ENCODE data around the gene PKN3.
"Not testable (repeated sequence)": the region's sequence is repeated elsewhere in the genome, so short reads cannot be mapped to it uniquely, and the experiment has no call there.

PKN3 gene

GRCh38 chr9:128694344-128694743, 8.0 kb upstream of the PKN3 start:
- DNase-seq = no peak

GRCh38 chr9:128696923-128697707, 5.2 kb upstream of the PKN3 start:
- DNase-seq = no peak

GRCh38 chr9:128699096-128699795, 3.1 kb upstream of the PKN3 start:
- not testable (repeated sequence) for DNase-seq

- no peak for DNase-seq
Measured at GRCh38 chr9:128701227-128701854, 962 bp upstream of the PKN3 start.

GRCh38 chr9:128702949-128703615, 779 bp downstream of the PKN3 start:
- no peak for DNase-seq

GRCh38 chr9:128703616-128704355, 1.5 kb downstream of the PKN3 start:
- no peak for DNase-seq

- DNase-seq = no peak
Measured at GRCh38 chr9:128704356-128704670, 2.0 kb downstream of the PKN3 start.

- no peak for DNase-seq
Measured at GRCh38 chr9:128705051-128705965, 3.0 kb downstream of the PKN3 start.

GRCh38 chr9:128706045-128706444, 3.7 kb downstream of the PKN3 start:
- no peak for DNase-seq

- DNase-seq = no peak
Measured at GRCh38 chr9:128706671-128707381, 4.5 kb downstream of the PKN3 start.

GRCh38 chr9:128707446-128707845, 5.1 kb downstream of the PKN3 start:
- no peak for DNase-seq

GRCh38 chr9:128712451-128713410, 10.4 kb downstream of the PKN3 start:
- DNase-seq = no peak

- no peak for DNase-seq
Measured at GRCh38 chr9:128713411-128713780, 11.1 kb downstream of the PKN3 start.

GRCh38 chr9:128713941-128714573, 11.8 kb downstream of the PKN3 start:
- DNase-seq = no peak

GRCh38 chr9:128714586-128715435, 12.5 kb downstream of the PKN3 start:
- DNase-seq = no peak

- no peak for DNase-seq
Measured at GRCh38 chr9:128715436-128715750, 13.1 kb downstream of the PKN3 start.

- no peak for DNase-seq
Measured at GRCh38 chr9:128716581-128717254, 14.4 kb downstream of the PKN3 start.

GRCh38 chr9:128718047-128718446, 15.7 kb downstream of the PKN3 start:
- DNase-seq = no peak
